Esophagus (tissue), 2 donors: ENCODE data around the gene ATL2. TPM values are rescaled to one million over a fixed set of nuclear protein-coding genes. Genes with fewer than 3 reads are reported as not detected.
"Not testable (repeated sequence)": the region's sequence is repeated elsewhere in the genome, so short reads cannot be mapped to it uniquely, and the experiment has no call there.

Experiments
- H3K27ac ChIP-seq, 2 donors: one replicate each; pipeline ENCODE4 v1.5.1; 2013; ENCODE audit warnings: low read depth in 2 of 2, mild to moderate bottlenecking in 2 of 2, inconsistent platforms in 1 of 2, low read length in 1 of 2, moderate library complexity in 1 of 2
- H3K27me3 ChIP-seq, 2 donors: one replicate each; pipeline ENCODE4 v1.6.1; 2013; ENCODE audit warnings: low read length in 2 of 2, control low read depth in 1 of 2, mild to moderate bottlenecking in 1 of 2; ENCODE audit not compliant: insufficient read depth in 2 of 2, control insufficient read depth in 1 of 2
- H3K36me3 ChIP-seq, 2 donors: one replicate each; pipeline ENCODE4 v1.6.1; 2013; ENCODE audit warnings: low read length in 1 of 2; ENCODE audit not compliant: control insufficient read depth in 2 of 2, insufficient read depth in 2 of 2
- H3K4me1 ChIP-seq, 2 donors: one replicate each; pipeline ENCODE4 v1.6.1; 2013; ENCODE audit warnings: low read length in 1 of 2; ENCODE audit not compliant: control insufficient read depth in 2 of 2, insufficient read depth in 2 of 2
- H3K4me3 ChIP-seq, 2 donors: one replicate each; pipeline ENCODE4 v1.5.1; 2013; ENCODE audit warnings: low read length in 2 of 2, mild to moderate bottlenecking in 2 of 2, low read depth in 1 of 2, moderate library complexity in 1 of 2
- H3K9me3 ChIP-seq, 2 donors: one replicate each; pipeline ENCODE4 v1.6.1; 2013; ENCODE audit warnings: mild to moderate bottlenecking in 2 of 2, low read depth in 1 of 2, low read length in 1 of 2, moderate library complexity in 1 of 2; ENCODE audit not compliant: control insufficient read depth in 2 of 2, insufficient read depth in 1 of 2
- WGBS, 2 donors: extraction: QIAGEN DNeasy Blood & Tissue Kit; methylation state at CpG; one replicate each; pipeline ENCODE4 v1.1.7; 2013; 5-methylcytosine and 5-hydroxymethylcytosine counted together
- polyA plus RNA-seq, 2 donors: library from polyadenylated mRNA; stranded (reverse); fragments of 200-250 nt; gene quantifications; one replicate each; pipeline ENCODE4 v1.2.3, GENCODE V29; 2013
- donor health status: healthy with polysubstance abuse.
- donor health status: Bipolar disorder and iron deficiency.

ATL2 gene
- polyA plus RNA-seq, 2 donors, result 27.9 to 41.7 TPM

DNA sequence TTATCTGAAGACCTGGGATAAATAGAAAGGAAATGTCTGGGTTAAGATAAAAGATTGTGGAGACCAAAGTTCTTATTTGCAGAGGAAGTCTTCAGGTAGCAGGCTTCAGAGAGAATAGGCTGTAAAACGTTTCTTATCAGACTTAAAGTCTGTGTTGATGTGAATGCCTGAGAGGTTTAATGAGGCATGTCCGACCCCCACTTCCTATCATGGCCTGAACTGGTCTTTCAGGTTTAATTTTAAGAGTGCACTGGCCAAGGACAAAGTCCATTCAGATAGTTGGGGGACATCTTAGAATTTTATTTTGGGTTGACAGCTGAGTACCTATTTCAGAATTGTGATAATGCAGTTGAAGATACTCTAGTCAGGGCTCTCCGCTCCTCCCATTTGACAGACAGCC lies 92.1 kb downstream of the ATL2 start:
- WGBS, 2 donors, result 41 to 42% methylated on average over 3 of the region's 3 CpGs
- H3K36me3 ChIP-seq, result no peaks in the 10 kb centered on the region
- no peaks in the 10 kb centered on the region for H3K9me3 ChIP-seq
- no peaks in the 10 kb centered on the region for H3K27me3 ChIP-seq
- H3K4me1 ChIP-seq, result no peaks in the 10 kb centered on the region
- no peak overlapping the region for H3K27ac ChIP-seq
- no peak overlapping the region for H3K4me3 ChIP-seq

DNA sequence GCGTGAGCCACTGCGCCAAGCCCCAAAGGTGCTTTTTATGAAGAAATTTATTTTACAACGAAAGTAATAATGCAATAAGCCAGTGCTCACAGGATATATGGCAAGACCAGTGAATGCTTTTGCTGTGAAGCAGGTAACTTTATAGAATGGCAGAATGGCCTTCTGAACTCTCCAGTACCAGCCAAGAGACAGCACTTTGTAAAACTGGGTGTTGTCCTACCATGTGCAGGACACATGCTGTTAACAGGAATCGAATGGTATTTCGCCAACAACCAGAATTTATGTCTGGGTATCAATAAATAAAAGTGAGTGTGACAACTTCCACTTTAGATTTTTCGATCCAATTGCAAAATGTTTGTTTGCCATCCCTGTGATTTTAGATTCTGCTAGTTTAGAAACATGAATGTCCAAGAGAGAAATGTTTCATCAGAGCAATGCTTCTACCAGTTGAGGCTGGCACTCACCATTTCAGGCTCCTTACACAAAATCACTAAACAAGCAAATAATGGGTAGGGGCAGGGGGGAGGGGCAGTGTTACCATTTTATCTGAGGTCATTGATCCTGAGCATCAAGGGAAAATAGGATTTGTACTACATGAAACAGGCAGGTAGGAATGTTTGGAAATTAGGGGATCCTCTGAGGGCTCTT lies 95.9 kb downstream of the ATL2 start:
- H3K4me1 ChIP-seq, result no peaks in the 10 kb centered on the region
- H3K4me3 ChIP-seq, result no peak overlapping the region
- H3K27me3 ChIP-seq, result no peaks in the 10 kb centered on the region
- H3K9me3 ChIP-seq, result no peaks in the 10 kb centered on the region
- H3K36me3 ChIP-seq, result no peaks in the 10 kb centered on the region
- WGBS, 2 donors, result 89 to 93% methylated on average over 6 of the region's 6 CpGs
- H3K27ac ChIP-seq, result no peak overlapping the region

DNA sequence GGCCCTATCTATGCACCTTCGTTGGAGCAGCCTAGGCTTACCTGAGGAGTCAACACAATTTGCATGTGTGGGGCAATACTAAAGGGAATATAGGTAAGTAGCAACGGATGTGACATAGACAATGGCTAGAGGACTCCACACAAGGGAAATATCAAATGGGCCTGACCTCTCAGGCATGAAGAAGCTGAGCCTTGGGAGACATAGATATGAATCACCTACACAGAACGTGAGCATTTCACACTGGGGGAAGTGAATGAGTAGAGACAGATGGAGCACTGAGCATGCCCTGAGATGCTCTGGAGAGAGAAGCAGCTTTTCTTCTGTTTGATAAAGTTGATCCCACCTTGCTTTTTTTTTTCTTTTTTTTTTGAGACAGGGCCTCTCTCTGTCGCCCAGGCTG lies 97.9 kb downstream of the ATL2 start:
- Histone ChIP-seq H3K4me1 (no peaks in the 10 kb centered on the region), H3K9me3 (no peaks in the 10 kb centered on the region), H3K27ac (no peak overlapping the region), H3K27me3 (no peaks in the 10 kb centered on the region), H3K36me3 (no peaks in the 10 kb centered on the region), H3K4me3 (no peak overlapping the region)
- WGBS, 2 donors, result 73 to 83% methylated on average over 4 of the region's 4 CpGs

DNA sequence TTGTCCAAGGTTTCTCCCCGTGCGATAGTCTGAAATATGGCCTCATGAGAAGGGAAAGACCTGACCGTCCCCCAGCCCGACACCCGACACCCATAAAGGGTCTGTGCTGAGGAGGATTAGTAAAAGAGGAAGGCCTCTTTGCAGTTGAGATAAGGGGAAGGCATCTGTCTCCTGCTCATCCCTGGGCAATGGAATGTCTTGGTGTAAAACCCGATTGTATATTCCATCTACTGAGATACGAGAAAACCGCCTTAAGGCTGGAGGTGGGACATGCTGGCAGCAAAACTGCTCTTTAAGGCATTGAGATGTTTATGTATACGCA lies 99.0 kb downstream of the ATL2 start:
- not testable (repeated sequence) for H3K36me3 ChIP-seq, H3K4me3 ChIP-seq, H3K27ac ChIP-seq, H3K4me1 ChIP-seq, H3K27me3 ChIP-seq, H3K9me3 ChIP-seq
- WGBS, 2 donors, result 82 to 88% methylated on average over 9 of the region's 9 CpGs

DNA sequence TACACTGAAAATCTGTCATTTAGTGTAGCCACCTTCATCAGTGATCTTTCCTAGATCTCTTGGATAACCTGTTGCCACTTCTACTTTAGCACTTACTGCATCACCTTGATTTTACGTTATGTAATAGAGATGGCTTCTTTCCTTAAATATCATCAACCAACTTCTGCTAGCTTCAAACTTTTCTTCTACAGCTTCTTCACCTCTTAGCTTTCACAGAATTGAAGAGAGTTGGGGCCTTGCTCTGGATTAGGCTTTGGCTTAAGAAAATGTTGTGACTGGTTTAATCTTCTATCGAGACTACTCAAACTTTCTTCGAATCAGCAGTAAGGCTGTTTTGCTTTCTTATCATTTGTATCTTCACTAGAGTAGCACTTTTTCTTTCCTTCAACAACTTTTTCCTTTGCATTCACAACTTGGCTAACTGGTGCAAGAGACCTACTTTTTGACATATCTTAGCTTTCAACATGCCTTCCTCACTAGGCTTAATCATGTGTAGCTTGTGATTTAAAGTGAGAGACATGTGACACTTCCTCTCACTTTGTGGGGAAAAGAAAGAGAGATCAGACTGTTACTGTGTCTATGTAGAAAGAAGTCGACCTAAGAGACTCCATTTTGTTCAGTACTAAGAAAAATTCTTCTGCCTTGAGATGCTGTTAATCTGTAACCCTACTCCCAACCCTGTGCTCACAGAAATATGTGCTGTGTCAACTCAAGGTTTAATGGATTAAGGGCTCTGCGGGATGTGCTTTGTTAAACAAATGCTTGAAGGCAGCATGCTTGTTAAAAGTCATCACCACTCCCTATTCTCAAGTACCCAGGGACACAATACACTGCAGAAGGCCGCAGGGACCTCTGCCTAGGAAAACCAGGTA lies 99.6 kb downstream of the ATL2 start:
- Histone ChIP-seq H3K4me1 (no peaks in the 10 kb centered on the region), H3K4me3 (no peak overlapping the region), H3K9me3 (no peaks in the 10 kb centered on the region), H3K27me3 (no peaks in the 10 kb centered on the region), H3K36me3 (no peaks in the 10 kb centered on the region), H3K27ac (no peak overlapping the region)
- WGBS, 2 donors, result 55 to 64% methylated on average over 6 of the region's 6 CpGs

DNA sequence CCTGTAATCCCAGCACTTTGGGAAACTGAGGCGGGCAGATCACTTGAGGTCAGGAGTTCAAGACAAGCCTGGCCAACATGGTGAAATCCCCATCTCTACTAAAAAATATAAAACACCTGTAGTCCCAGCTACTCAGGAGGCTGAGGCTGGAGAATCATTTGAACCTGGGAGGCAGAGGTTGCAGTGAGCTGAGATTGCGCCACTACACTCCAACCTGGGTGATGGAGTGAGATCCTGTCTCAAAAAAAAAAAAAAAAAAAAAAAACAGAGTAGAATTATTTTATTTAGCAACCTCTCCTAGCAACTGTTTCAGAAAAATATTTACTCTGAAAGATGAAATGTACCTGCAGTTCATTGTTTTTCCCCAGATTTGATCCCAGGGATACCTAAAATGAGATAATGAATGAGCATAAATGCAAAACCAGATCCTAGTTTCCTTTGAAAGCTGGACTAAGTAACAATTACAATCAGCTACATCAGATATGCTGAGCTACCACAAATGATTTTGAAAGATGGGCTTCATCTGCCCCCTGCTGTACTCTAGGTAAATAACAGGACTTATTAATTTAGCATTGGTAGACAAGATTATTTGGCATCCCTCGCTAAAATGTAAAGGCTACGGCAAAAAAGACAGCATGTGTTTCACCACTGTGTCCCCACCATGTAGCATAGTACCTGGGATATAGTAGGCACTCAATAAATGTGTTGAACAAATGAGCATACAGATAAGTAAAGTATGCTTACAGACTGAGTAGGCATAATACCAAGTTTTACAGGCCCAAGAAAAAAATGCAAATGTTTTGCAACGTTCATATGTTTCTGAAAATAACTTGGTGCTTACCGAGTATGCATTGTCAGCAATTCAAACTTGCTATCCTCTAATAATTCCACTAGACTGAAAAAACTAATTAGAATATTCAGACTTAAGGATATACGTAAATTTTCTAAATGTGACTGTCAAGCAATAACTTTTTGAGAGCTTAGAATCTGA lies 102.5 kb downstream of the ATL2 start:
- H3K4me3 ChIP-seq, result no peak overlapping the region
- H3K9me3 ChIP-seq, result no peaks in the 10 kb centered on the region
- H3K27ac ChIP-seq, result no peak overlapping the region
- no peaks in the 10 kb centered on the region for H3K36me3 ChIP-seq
- H3K4me1 ChIP-seq, result no peaks in the 10 kb centered on the region
- WGBS, 2 donors, result 47 to 57% methylated on average over 7 of the region's 7 CpGs
- H3K27me3 ChIP-seq, result no peaks in the 10 kb centered on the region

DNA sequence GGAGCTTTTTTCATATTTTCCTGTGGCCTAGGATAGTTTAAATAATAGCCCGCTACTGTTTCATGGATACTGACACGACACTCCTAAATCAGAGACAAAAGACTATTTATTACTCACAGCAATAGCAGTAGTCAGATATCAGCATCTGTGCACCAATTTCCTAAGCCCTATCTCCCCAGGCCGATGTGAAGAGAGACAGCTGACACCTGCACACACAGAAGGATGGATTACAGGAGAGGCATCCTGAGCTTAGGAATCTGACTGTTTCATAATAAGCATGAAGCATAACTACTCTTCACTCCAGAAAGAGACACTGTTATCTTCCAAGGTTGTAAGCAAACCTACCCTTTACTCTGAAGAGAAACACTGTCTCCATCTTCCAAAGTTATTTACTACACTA lies 105.4 kb downstream of the ATL2 start:
- H3K27me3 ChIP-seq, result no peaks in the 10 kb centered on the region
- H3K4me1 ChIP-seq, result no peaks in the 10 kb centered on the region
- H3K9me3 ChIP-seq, result no peaks in the 10 kb centered on the region
- no peak overlapping the region for H3K27ac ChIP-seq
- WGBS, 2 donors, result 86 to 88% methylated on average over 3 of the region's 3 CpGs
- no peaks in the 10 kb centered on the region for H3K36me3 ChIP-seq
- H3K4me3 ChIP-seq, result no peak overlapping the region

DNA sequence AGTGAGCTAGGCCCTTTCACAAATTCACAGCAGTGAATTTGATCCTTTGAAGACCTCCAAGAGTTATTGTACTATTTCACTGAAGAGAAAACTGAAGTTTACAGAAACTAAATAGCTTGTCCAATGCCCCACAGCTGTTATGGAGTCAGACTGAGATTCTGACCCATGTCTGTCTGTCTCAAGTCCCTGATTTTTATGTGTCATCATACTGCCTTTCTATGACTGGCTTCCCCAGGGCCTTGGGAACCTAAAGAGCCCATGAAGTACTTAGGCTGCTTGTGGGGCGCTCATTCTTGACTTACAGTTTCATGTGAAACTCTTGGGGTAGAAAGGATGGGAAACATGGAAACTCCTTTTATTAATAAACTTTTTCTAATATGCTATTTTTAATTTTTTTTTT lies 107.7 kb downstream of the ATL2 start:
- no peak overlapping the region for H3K4me3 ChIP-seq
- H3K4me1 ChIP-seq, result no peaks in the 10 kb centered on the region
- no peaks in the 10 kb centered on the region for H3K27me3 ChIP-seq
- H3K27ac ChIP-seq, result no peak overlapping the region
- no peaks in the 10 kb centered on the region for H3K9me3 ChIP-seq
- no peaks in the 10 kb centered on the region for H3K36me3 ChIP-seq
- WGBS, 2 donors, result 94 to 96% methylated on average over 1 of the region's 1 CpG

DNA sequence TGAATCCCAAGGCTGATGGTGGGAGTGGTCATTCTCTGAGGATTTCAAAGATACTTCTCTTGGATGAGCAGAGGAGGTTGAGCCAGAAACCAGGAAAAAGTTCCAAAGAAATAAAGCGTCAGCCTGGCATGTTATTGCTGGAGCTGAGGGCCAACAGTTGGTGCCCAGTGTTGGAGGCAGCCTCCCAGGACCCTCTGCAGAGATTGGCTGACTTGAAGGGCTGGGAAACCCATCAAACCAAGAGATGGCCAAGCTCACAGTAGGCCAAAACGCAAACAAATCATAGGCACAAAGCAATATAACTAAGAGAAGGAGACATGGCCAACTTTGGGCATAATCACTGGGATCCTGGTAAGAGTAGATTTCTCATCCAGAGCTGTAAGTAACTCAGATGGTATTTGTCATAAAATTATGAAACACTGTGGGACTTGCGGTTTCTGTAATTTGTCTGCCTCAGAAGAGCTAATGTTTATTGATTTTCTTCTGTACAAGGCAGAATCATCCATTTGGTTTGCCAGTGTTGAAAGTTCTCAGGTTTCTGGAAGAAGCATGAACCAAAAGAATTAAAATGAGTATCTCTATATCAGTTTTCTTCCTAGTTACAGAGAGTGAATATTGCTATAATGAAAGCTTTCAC lies 108.3 kb downstream of the ATL2 start:
- no peaks in the 10 kb centered on the region for H3K4me1 ChIP-seq
- no peaks in the 10 kb centered on the region for H3K9me3 ChIP-seq
- 89 to 91% methylated on average over 3 of the region's 3 CpGs for WGBS, 2 donors
- no peaks in the 10 kb centered on the region for H3K36me3 ChIP-seq
- H3K27ac ChIP-seq, result no peak overlapping the region
- H3K27me3 ChIP-seq, result no peaks in the 10 kb centered on the region
- no peak overlapping the region for H3K4me3 ChIP-seq
